ENCODE results near the gene GPAT2. TPM values are rescaled to one million over a fixed set of nuclear protein-coding genes. Genes with fewer than 3 reads are reported as not detected.
"Not testable (repeated sequence)": the region's sequence is repeated elsewhere in the genome, so short reads cannot be mapped to it uniquely, and the experiment has no call there.

GPAT2 gene
- total and polyA plus RNA-seq, 2 donors (not counting 1 experiment from before 2014, with no cell fraction given) = 3.6 to 11.7 TPM

GRCh38 chr2:96019909-96020590, 14.7 kb downstream of the GPAT2 start:
- H3K4me3 ChIP-seq (ENCODE audit: control extremely low read depth in 1 of 5, extremely low read depth in 1 of 5, insufficient read depth in 1 of 5, low read depth in 2 of 5, low read length in 4 of 5); DNase-seq; intact Hi-C loops (cut with micrococcal nuclease); H3K27ac Mint-ChIP-seq; H3K27ac ChIP-seq (ENCODE audit: low read length in 2 of 2); H3K9me3 ChIP-seq (ENCODE audit: control extremely low read depth in 1 of 3, control insufficient read depth in 2 of 3, insufficient read depth in 1 of 3, low read length in 2 of 3); H3K27me3 Mint-ChIP-seq; ATAC-seq (ENCODE audit: low read depth); H2AFZ ChIP-seq (ENCODE audit: insufficient read depth, low read depth, low read length, poor library complexity, severe bottlenecking); H3K4me1 ChIP-seq (ENCODE audit: control insufficient read depth in 2 of 2, insufficient read depth in 2 of 2, low read length in 2 of 2); CTCF ChIA-PET; H3K9ac ChIP-seq (ENCODE audit: low read length); H3K27me3 ChIP-seq (replicated peaks in 1 of 4; ENCODE audit: control extremely low read depth in 1 of 4, control insufficient read depth in 3 of 4, insufficient read depth in 4 of 4, low read length in 3 of 4); H3K4me3 Mint-ChIP-seq; H3K4me2 ChIP-seq (replicated peaks; ENCODE audit: low read depth, low read length, poor library complexity, severe bottlenecking); H3K36me3 ChIP-seq (replicated peaks in 1 of 2; ENCODE audit: control extremely low read depth in 1 of 2, control insufficient read depth in 1 of 2, extremely low read depth in 1 of 2, insufficient read depth in 2 of 2, low read length in 1 of 2); H3K79me2 ChIP-seq (ENCODE audit: control insufficient read depth, insufficient read depth, low read length); H4K20me1 ChIP-seq (ENCODE audit: control insufficient read depth, insufficient read depth, low read length, poor library complexity, severe bottlenecking); H3K9me3 Mint-ChIP-seq (ENCODE audit: insufficient read depth); H3K4me1 Mint-ChIP-seq: not testable (repeated sequence)
- WGBS (ENCODE audit: insufficient coverage) = 83% methylated on average over 1 of the region's 9 CpGs
- POLR2A ChIA-PET = interaction anchor here (0.6 kb wide), 1 partner anchor 463 kb away, joined by 10 read pairs; no protein-coding TSS in a partner anchor

- H4K20me1 ChIP-seq (ENCODE audit: control insufficient read depth, insufficient read depth, low read length, poor library complexity, severe bottlenecking); POLR2A ChIA-PET; H3K4me1 Mint-ChIP-seq; DNase-seq; H3K4me2 ChIP-seq (replicated peaks; ENCODE audit: low read depth, low read length, poor library complexity, severe bottlenecking); H3K36me3 ChIP-seq (replicated peaks in 1 of 2; ENCODE audit: control extremely low read depth in 1 of 2, control insufficient read depth in 1 of 2, extremely low read depth in 1 of 2, insufficient read depth in 2 of 2, low read length in 1 of 2); H2AFZ ChIP-seq (ENCODE audit: insufficient read depth, low read depth, low read length, poor library complexity, severe bottlenecking); intact Hi-C loops (cut with micrococcal nuclease); CTCF ChIA-PET; H3K27ac ChIP-seq (ENCODE audit: low read length in 2 of 2); H3K27me3 ChIP-seq (replicated peaks in 1 of 4; ENCODE audit: control extremely low read depth in 1 of 4, control insufficient read depth in 3 of 4, insufficient read depth in 4 of 4, low read length in 3 of 4); H3K4me3 Mint-ChIP-seq; ATAC-seq (ENCODE audit: low read depth); H3K9me3 ChIP-seq (ENCODE audit: control extremely low read depth in 1 of 3, control insufficient read depth in 2 of 3, insufficient read depth in 1 of 3, low read length in 2 of 3); H3K27ac Mint-ChIP-seq; H3K27me3 Mint-ChIP-seq; H3K9me3 Mint-ChIP-seq (ENCODE audit: insufficient read depth); H3K79me2 ChIP-seq (ENCODE audit: control insufficient read depth, insufficient read depth, low read length); H3K4me3 ChIP-seq (ENCODE audit: control extremely low read depth in 1 of 5, extremely low read depth in 1 of 5, insufficient read depth in 1 of 5, low read depth in 2 of 5, low read length in 4 of 5); H3K9ac ChIP-seq (ENCODE audit: low read length); H3K4me1 ChIP-seq (ENCODE audit: control insufficient read depth in 2 of 2, insufficient read depth in 2 of 2, low read length in 2 of 2): not testable (repeated sequence)
- no CpG with 5 or more reads among the region's 4 CpGs for WGBS (ENCODE audit: insufficient coverage)
These were observed 18.4 kb downstream of the GPAT2 start for GRCh38 chr2:96016321-96016720.

GRCh38 chr2:96012792-96013264, 21.9 kb downstream of the GPAT2 start:
- H3K9me3 ChIP-seq (ENCODE audit: control extremely low read depth in 1 of 3, control insufficient read depth in 2 of 3, insufficient read depth in 1 of 3, low read length in 2 of 3); H3K9ac ChIP-seq (ENCODE audit: low read length); H3K27me3 Mint-ChIP-seq; ATAC-seq (ENCODE audit: low read depth); POLR2A ChIA-PET; H3K4me3 ChIP-seq (ENCODE audit: control extremely low read depth in 1 of 5, extremely low read depth in 1 of 5, insufficient read depth in 1 of 5, low read depth in 2 of 5, low read length in 4 of 5); DNase-seq; H3K4me1 Mint-ChIP-seq; H3K27me3 ChIP-seq (replicated peaks in 1 of 4; ENCODE audit: control extremely low read depth in 1 of 4, control insufficient read depth in 3 of 4, insufficient read depth in 4 of 4, low read length in 3 of 4); H2AFZ ChIP-seq (ENCODE audit: insufficient read depth, low read depth, low read length, poor library complexity, severe bottlenecking); intact Hi-C loops (cut with micrococcal nuclease); H3K79me2 ChIP-seq (ENCODE audit: control insufficient read depth, insufficient read depth, low read length); H3K36me3 ChIP-seq (replicated peaks in 1 of 2; ENCODE audit: control extremely low read depth in 1 of 2, control insufficient read depth in 1 of 2, extremely low read depth in 1 of 2, insufficient read depth in 2 of 2, low read length in 1 of 2); H3K4me3 Mint-ChIP-seq; H3K27ac Mint-ChIP-seq; H4K20me1 ChIP-seq (ENCODE audit: control insufficient read depth, insufficient read depth, low read length, poor library complexity, severe bottlenecking); H3K4me2 ChIP-seq (replicated peaks; ENCODE audit: low read depth, low read length, poor library complexity, severe bottlenecking); H3K27ac ChIP-seq (ENCODE audit: low read length in 2 of 2); H3K9me3 Mint-ChIP-seq (ENCODE audit: insufficient read depth): not testable (repeated sequence)
- CTCF ChIA-PET = interaction anchor here (0.8 kb wide), 1 partner anchor 161 kb away, joined by 3 read pairs; no protein-coding TSS in a partner anchor
- peaks cover 0 to 11% of the 10 kb centered on the region in 2 donors for H3K4me1 ChIP-seq (ENCODE audit: control insufficient read depth in 2 of 2, insufficient read depth in 2 of 2, low read length in 2 of 2)
- WGBS (ENCODE audit: insufficient coverage) = 100% methylated on average over 1 of the region's 1 CpG

GRCh38 chr2:96012086-96012791, 22.5 kb downstream of the GPAT2 start:
- ATAC-seq (ENCODE audit: low read depth); H3K36me3 ChIP-seq (replicated peaks in 1 of 2; ENCODE audit: control extremely low read depth in 1 of 2, control insufficient read depth in 1 of 2, extremely low read depth in 1 of 2, insufficient read depth in 2 of 2, low read length in 1 of 2); H3K27ac Mint-ChIP-seq; H3K79me2 ChIP-seq (ENCODE audit: control insufficient read depth, insufficient read depth, low read length); H3K27me3 Mint-ChIP-seq; H3K27me3 ChIP-seq (replicated peaks in 1 of 4; ENCODE audit: control extremely low read depth in 1 of 4, control insufficient read depth in 3 of 4, insufficient read depth in 4 of 4, low read length in 3 of 4); H3K9ac ChIP-seq (ENCODE audit: low read length); H3K9me3 Mint-ChIP-seq (ENCODE audit: insufficient read depth); H3K4me3 ChIP-seq (ENCODE audit: control extremely low read depth in 1 of 5, extremely low read depth in 1 of 5, insufficient read depth in 1 of 5, low read depth in 2 of 5, low read length in 4 of 5); H3K27ac ChIP-seq (ENCODE audit: low read length in 2 of 2); intact Hi-C loops (cut with micrococcal nuclease); H2AFZ ChIP-seq (ENCODE audit: insufficient read depth, low read depth, low read length, poor library complexity, severe bottlenecking); H3K9me3 ChIP-seq (ENCODE audit: control extremely low read depth in 1 of 3, control insufficient read depth in 2 of 3, insufficient read depth in 1 of 3, low read length in 2 of 3); DNase-seq; H4K20me1 ChIP-seq (ENCODE audit: control insufficient read depth, insufficient read depth, low read length, poor library complexity, severe bottlenecking); H3K4me1 Mint-ChIP-seq; POLR2A ChIA-PET; H3K4me3 Mint-ChIP-seq; H3K4me2 ChIP-seq (replicated peaks; ENCODE audit: low read depth, low read length, poor library complexity, severe bottlenecking): not testable (repeated sequence)
- peaks cover 0 to 11% of the 10 kb centered on the region in 2 donors for H3K4me1 ChIP-seq (ENCODE audit: control insufficient read depth in 2 of 2, insufficient read depth in 2 of 2, low read length in 2 of 2)
- 98% methylated on average over 7 of the region's 8 CpGs for WGBS (ENCODE audit: insufficient coverage)
- CTCF ChIA-PET = interaction anchor here (0.8 kb wide), 1 partner anchor 162 kb away, joined by 3 read pairs; no protein-coding TSS in a partner anchor
